IMR-90 (cell line): Measurements from ENCODE around the gene STARD4. TPM values are rescaled to one million over a fixed set of nuclear protein-coding genes. Genes with fewer than 3 reads are reported as not detected.

Experiments used
- ATAC-seq: fragments of 200-7000 bp; cut with Tn5 transposase; 2 replicates; pipeline ENCODE4 v1.9.1; 2020; ENCODE audit warnings: low read depth, mild to moderate bottlenecking, moderate library complexity
- BruUV-seq: library from RNA; stranded (reverse); fragments of 400-500 nt; replicated peaks from 2 replicates; lab custom pipeline; 2021; lab: Mats Ljungman, UMichigan
- CTCF ChIA-PET: fragments of 300-600 bp; formaldehyde crosslinking; extraction: SDS; loops from one replicate; lab custom pipeline; 2021; ENCODE audit warnings: antibody characterized with exemption; lab: Yijun Ruan, JAX
- POLR2A ChIA-PET: fragments of 300-600 bp; sonication (Branson Sonifier 250); formaldehyde crosslinking; loops from one replicate; lab custom pipeline; 2022; ENCODE audit warnings: antibody characterized with exemption; ENCODE audit not compliant: unreplicated experiment; lab: Charles Lee
- DNase-seq: peaks from one replicate; pipeline ENCODE4 v3.0.0; 2013
- H2AFZ ChIP-seq: replicated peaks from 2 replicates; pipeline ENCODE3; 2013; ENCODE audit warnings: low read length, mild to moderate bottlenecking; ENCODE audit not compliant: poor library complexity
- H2AK5ac ChIP-seq: 2 replicates; pipeline ENCODE4 v1.6.1; 2013; ENCODE audit warnings: low read depth, low read length, inconsistent platforms
- H2AK9ac ChIP-seq: replicated peaks from 2 replicates; pipeline ENCODE3; 2013; ENCODE audit warnings: mild to moderate bottlenecking, low read depth, low read length, moderate library complexity; ENCODE audit not compliant: poor library complexity
- H2BK120ac ChIP-seq: 2 replicates; pipeline ENCODE4 v1.6.1; 2013; ENCODE audit warnings: low read depth, low read length, inconsistent platforms
- H2BK15ac ChIP-seq: 3 replicates; pipeline ENCODE4 v1.6.1; 2013; ENCODE audit warnings: low read depth, low read length, inconsistent platforms
- H2BK20ac ChIP-seq: 2 replicates; pipeline ENCODE4 v1.6.1; 2013; ENCODE audit warnings: low read depth, mild to moderate bottlenecking, inconsistent platforms, low read length, moderate library complexity
- H2BK5ac ChIP-seq: 2 replicates; pipeline ENCODE4 v1.6.1; 2013; ENCODE audit warnings: mild to moderate bottlenecking, low read depth, low read length, inconsistent platforms; ENCODE audit not compliant: poor library complexity, severe bottlenecking
- H3K14ac ChIP-seq: replicated peaks from 2 replicates; pipeline ENCODE4 v1.6.1; 2013; ENCODE audit warnings: low read depth, low read length, inconsistent platforms
- H3K18ac ChIP-seq: 2 replicates; pipeline ENCODE4 v1.6.1; 2013; ENCODE audit warnings: low read depth, low read length, control low read depth
- H3K23ac ChIP-seq: 2 replicates; pipeline ENCODE4 v1.6.1; 2013; ENCODE audit warnings: low read depth, low read length, inconsistent platforms
- H3K27ac ChIP-seq: 2 replicates; pipeline ENCODE4 v1.5.1; 2013; ENCODE audit warnings: mild to moderate bottlenecking, control low read depth, low read length; ENCODE audit not compliant: insufficient read depth
- H3K27me3 ChIP-seq: 2 replicates; pipeline ENCODE4 v1.6.1; 2013; ENCODE audit warnings: low read length; ENCODE audit not compliant: control insufficient read depth, insufficient read depth
- H3K36me3 ChIP-seq: 2 replicates; pipeline ENCODE4 v1.6.1; 2013; ENCODE audit warnings: low read length, mixed read lengths; ENCODE audit not compliant: control insufficient read depth, insufficient read depth
- H3K4ac ChIP-seq: 2 replicates; pipeline ENCODE4 v1.6.1; 2013; ENCODE audit warnings: low read depth, low read length, inconsistent platforms
- H3K4me1 ChIP-seq: 2 replicates; pipeline ENCODE4 v1.6.1; 2013; ENCODE audit warnings: low read length, mixed read lengths; ENCODE audit not compliant: control insufficient read depth, insufficient read depth
- H3K4me2 ChIP-seq: 2 replicates; pipeline ENCODE4 v1.6.1; 2013; ENCODE audit warnings: low read depth, mild to moderate bottlenecking, control low read depth, low read length, moderate library complexity
- H3K4me3 ChIP-seq: 2 replicates; pipeline ENCODE4 v1.5.1; 2013; ENCODE audit warnings: low read depth, mild to moderate bottlenecking, control low read depth, low read length, moderate library complexity; ENCODE audit not compliant: insufficient read depth
- H3K56ac ChIP-seq: 2 replicates; pipeline ENCODE4 v1.6.1; 2013; ENCODE audit warnings: low read length, inconsistent platforms; ENCODE audit not compliant: insufficient read depth; ENCODE audit errors: extremely low read depth
- H3K79me1 ChIP-seq, 2 experiments: 2 replicates each; pipeline ENCODE4 v1.6.1; 2013; ENCODE audit warnings: low read length in 2 of 2, inconsistent platforms in 1 of 2, low read depth in 1 of 2
- H3K9ac ChIP-seq: 2 replicates; pipeline ENCODE4 v1.6.1; 2013; ENCODE audit warnings: low read depth, low read length, control low read depth
- H3K9me1 ChIP-seq: 2 replicates; pipeline ENCODE4 v1.6.1; 2013; ENCODE audit warnings: low read length, inconsistent platforms; ENCODE audit not compliant: insufficient read depth
- H3K9me3 ChIP-seq: 2 replicates; pipeline ENCODE4 v1.6.1; 2013; ENCODE audit warnings: low read length; ENCODE audit not compliant: control insufficient read depth, insufficient read depth
- H4K20me1 ChIP-seq: 2 replicates; pipeline ENCODE4 v1.6.1; 2013; ENCODE audit warnings: low read length, inconsistent platforms; ENCODE audit not compliant: insufficient read depth
- H4K5ac ChIP-seq: 2 replicates; pipeline ENCODE4 v1.6.1; 2013; ENCODE audit warnings: mild to moderate bottlenecking, low read depth, low read length, control low read depth
- H4K8ac ChIP-seq, 2 experiments: 2 replicates each; pipeline ENCODE4 v1.6.1; 2013; ENCODE audit warnings: low read depth in 2 of 2, low read length in 2 of 2, control low read depth in 1 of 2, inconsistent platforms in 1 of 2
- H4K91ac ChIP-seq: 2 replicates; pipeline ENCODE4 v1.6.1; 2013; ENCODE audit warnings: low read depth, low read length, inconsistent platforms; ENCODE audit not compliant: insufficient read depth
- BHLHE40 ChIP-seq: fragments of 150-350 bp; IDR thresholded peaks from 2 replicates; pipeline ENCODE4 v1.6.1; 2016; ENCODE audit warnings: mild to moderate bottlenecking, low read depth, low read length
- CHD1 ChIP-seq: IDR thresholded peaks from 2 replicates; pipeline ENCODE4 v1.6.1; 2012; ENCODE audit warnings: low read depth, low read length, improper control_type of control experiment
- FOS ChIP-seq: fragments of 150-350 bp; IDR thresholded peaks from 2 replicates; pipeline ENCODE4 v1.6.1; 2016; ENCODE audit warnings: low read depth, low read length
- MAZ ChIP-seq: IDR thresholded peaks from 2 replicates; pipeline ENCODE4 v1.6.1; 2012; ENCODE audit warnings: low read depth, mild to moderate bottlenecking, low read length, improper control_type of control experiment, moderate library complexity, borderline replicate concordance
- MXI1 ChIP-seq: IDR thresholded peaks from 2 replicates; pipeline ENCODE4 v1.6.1; 2012; ENCODE audit warnings: low read depth, mild to moderate bottlenecking, low read length, moderate library complexity, borderline replicate concordance
- POLR2A ChIP-seq: IDR thresholded peaks from 2 replicates; pipeline ENCODE4 v1.6.1; 2012; ENCODE audit warnings: mild to moderate bottlenecking, low read depth, low read length
- RAD21 ChIP-seq: IDR thresholded peaks from 2 replicates; pipeline ENCODE4 v1.6.1; 2012; ENCODE audit warnings: low read length, improper control_type of control experiment
- RFX5 ChIP-seq: IDR thresholded peaks from 2 replicates; pipeline ENCODE4 v1.8.0; 2012; ENCODE audit warnings: low read depth, mild to moderate bottlenecking, low read length, moderate library complexity
- SMC3 ChIP-seq: fragments of 150-350 bp; IDR thresholded peaks from 2 replicates; pipeline ENCODE4 v1.6.1; 2016; ENCODE audit warnings: low read depth, mild to moderate bottlenecking, antibody characterized with exemption, low read length, moderate library complexity
- WGBS, 2 experiments: methylation state at CpG; one replicate each; pipeline versions ENCODE4 v1.1.5 to v1.1.7; 2013; ENCODE audit warnings: missing lambda C conversion rate in 2 of 2; ENCODE audit not compliant: insufficient read length in 1 of 2; ENCODE audit errors: extremely low coverage in 2 of 2; 5-methylcytosine and 5-hydroxymethylcytosine counted together
- dilution Hi-C: fragments of 300-500 bp; cut with HindIII; formaldehyde crosslinking; loops from one replicate; pipeline ENCODE4 v1.14.3; 2018; ENCODE audit warnings: low sequenced_read_pairs; ENCODE audit not compliant: unreplicated experiment
- in situ Hi-C: fragments of 300-500 bp; cut with MboI; formaldehyde crosslinking; loops from 3 replicates; pipeline ENCODE4 v1.14.3; 2019; ENCODE audit warnings: low sequenced_read_pairs, inconsistent platforms, mixed read lengths
- intact Hi-C: fragments of 100-400 bp; cut with micrococcal nuclease; formaldehyde crosslinking; loops from 2 replicates; pipeline ENCODE4 v1.10.0; 2022
- polyA plus RNA-seq, 3 experiments: library from polyadenylated mRNA; depleted of rRNA; stranded (reverse); fragments of >200 nt; gene quantifications; 2 replicates each; pipeline ENCODE4 v1.2.3, GENCODE V29; 2012; ENCODE audit warnings: low replicate concordance in 1 of 3
- total RNA-seq: library from RNA; depleted of rRNA; stranded (reverse); fragments of >200 nt; gene quantifications from 2 replicates; pipeline ENCODE4 v1.2.3, GENCODE V29; 2012

Gene STARD4
- total and polyA plus RNA-seq, 2 of the 4 experiments (the other 2 are of a cell fraction): 21.5 to 30.3 TPM

DNA sequence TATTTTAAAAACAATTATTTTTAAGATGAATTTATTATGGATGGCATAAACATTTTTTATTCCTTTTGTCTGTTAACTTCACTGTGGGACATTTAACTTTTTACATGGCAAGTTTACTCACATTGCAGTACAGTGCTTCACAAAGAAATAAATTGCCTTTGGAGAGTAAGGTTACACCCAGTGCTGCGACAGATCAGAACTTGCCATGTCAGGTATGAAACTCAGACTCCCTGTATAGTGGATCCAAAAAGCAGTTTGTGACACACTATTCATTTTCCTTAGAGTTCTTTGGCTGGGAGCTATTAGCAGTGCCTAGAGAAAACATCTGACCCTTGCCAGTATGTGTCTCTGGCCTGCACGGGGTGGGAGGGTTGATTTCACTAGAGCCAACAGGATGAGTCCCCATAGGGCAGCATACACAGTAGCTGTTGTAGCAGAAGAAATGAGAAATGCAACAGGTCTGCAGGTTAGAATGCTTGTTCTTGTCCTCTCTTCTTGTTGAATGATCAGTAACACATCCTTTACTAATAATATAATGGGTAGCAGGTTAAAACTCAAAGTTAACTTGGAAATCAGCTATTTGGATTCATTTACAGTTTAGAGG, 42.9 kb downstream of the STARD4 start:
- ATAC-seq (no peak), DNase-seq (no peak)
- Histone ChIP-seq H3K9ac (no peak overlapping the region), H2AFZ (no peak overlapping the region), H3K9me3 (no peaks in the 10 kb centered on the region), H4K8ac (no peak overlapping the region), H3K4ac (no peak overlapping the region), H3K9me1 (peaks cover 3% of the 10 kb centered on the region; the same call in 1 of the 2 replicates), H4K5ac (no peak overlapping the region), H3K23ac (no peak overlapping the region), H2BK120ac (no peak overlapping the region), H4K91ac (no peak overlapping the region), H4K20me1 (no peaks in the 10 kb centered on the region), H3K36me3 (no peaks in the 10 kb centered on the region), H2BK20ac (no peak overlapping the region), H3K27me3 (no peaks in the 10 kb centered on the region), H3K27ac (no peak overlapping the region), H3K14ac (no peak overlapping the region), H3K4me3 (no peak overlapping the region), H3K4me1 (peaks cover 2% of the 10 kb centered on the region; the same call in 1 of the 2 replicates), H2BK15ac (no peak overlapping the region), H2AK5ac (no peak overlapping the region), H3K4me2 (no peak overlapping the region), H3K79me1 (no peaks in the 10 kb centered on the region), H3K18ac (no peak overlapping the region), H2AK9ac (no peak overlapping the region), H3K56ac (no peak overlapping the region), H2BK5ac (no peak overlapping the region)
- BruUV-seq: no TSS peak
- intact Hi-C loops: no loop called here
- ChIA-PET CTCF (interaction anchor here (0.5 to 1.6 kb wide), 3 partner anchors 8 to 54 kb away, joined by 3 to 4 read pairs (median 3); no protein-coding TSS in a partner anchor), POLR2A (no interaction called here)
- in situ Hi-C loops: loop anchor here (10.0 to 25.0 kb wide), 2 partner anchors 305 to 707 kb away; no protein-coding TSS in a partner anchor
- dilution Hi-C loops: no loop called here
- no peak for TF ChIP-seq MXI1
- TF ChIP-seq POLR2A: no peak
- no peak for TF ChIP-seq RFX5
- TF ChIP-seq BHLHE40: no peak
- no peak for TF ChIP-seq MAZ
- no peak for TF ChIP-seq SMC3
- no peak for TF ChIP-seq CHD1
- TF ChIP-seq RAD21: no peak
- TF ChIP-seq FOS: no peak
- WGBS, 2 experiments: no CpG with 5 or more reads among the region's 2 CpGs
